Heart right ventricle (tissue), 16 donors: ENCODE data around the gene MAN1A2. TPM values are rescaled to one million over a fixed set of nuclear protein-coding genes. Genes with fewer than 3 reads are reported as not detected.

Experiments used
- ATAC-seq, 8 donors: fragments of 200-7000 bp; cut with Tn5 transposase; one replicate each; pipeline ENCODE4 v1.9.1; 2020; ENCODE audit warnings: mild to moderate bottlenecking in 8 of 8, moderate library complexity in 8 of 8, moderate number of reproducible peaks in 1 of 8
- DNase-seq, 2 donors: peaks; one replicate each; pipeline ENCODE4 v3.0.0-alpha.2; 2020
- H3K27ac ChIP-seq, 10 donors: fragments of 200-600 bp; sonication (generic) in 2 of 10; one replicate each; pipeline versions ENCODE4 v1.5.0 to v1.8.0; 2020 to 2022; ENCODE audit warnings: mild to moderate bottlenecking in 3 of 10
- H3K27me3 ChIP-seq, 7 donors: fragments of 200-600 bp; one replicate each; pipeline ENCODE4 v1.8.0; 2021 to 2022; ENCODE audit warnings: mild to moderate bottlenecking in 2 of 7
- H3K36me3 ChIP-seq, 9 donors: fragments of 200-600 bp; sonication (generic) in 1 of 9; one replicate each; pipeline versions ENCODE4 v1.5.0 to v1.8.0; 2020 to 2022; ENCODE audit warnings: mild to moderate bottlenecking in 2 of 9
- H3K4me1 ChIP-seq, 9 donors: fragments of 200-600 bp; sonication (generic) in 1 of 9; one replicate each; pipeline versions ENCODE4 v1.5.0 to v1.8.0; 2020 to 2022; ENCODE audit warnings: mild to moderate bottlenecking in 4 of 9
- H3K4me3 ChIP-seq, 10 donors: fragments of 200-600 bp; sonication (generic) in 2 of 10; one replicate each; pipeline versions ENCODE4 v1.5.0 to v1.8.0; 2020 to 2022; ENCODE audit warnings: mild to moderate bottlenecking in 7 of 10, moderate library complexity in 2 of 10
- H3K9me3 ChIP-seq, 11 donors: fragments of 200-600 bp in 10 of 11; sonication (generic) in 2 of 11; one replicate each; pipeline versions ENCODE4 v1.5.0 to v1.8.0; 2013 to 2022; ENCODE audit warnings: mild to moderate bottlenecking in 2 of 11, control low read depth in 1 of 11, moderate library complexity in 1 of 11
- CTCF ChIP-seq, 9 donors: fragments of 200-600 bp; sonication (generic) in 2 of 9; IDR thresholded peaks; one replicate each; pipeline versions ENCODE4 v1.5.0 to v1.8.0; 2021 to 2022; ENCODE audit warnings: antibody characterized with exemption in 9 of 9, mild to moderate bottlenecking in 5 of 9, moderate library complexity in 1 of 9
- WGBS, 2 donors: extraction: QIAGEN DNeasy Blood & Tissue Kit; methylation state at CpG; one replicate each; pipeline ENCODE4 v1.1.7; 2013; ENCODE audit warnings: inconsistent platforms in 1 of 2; 5-methylcytosine and 5-hydroxymethylcytosine counted together
- intact Hi-C, 10 donors: fragments of 100-400 bp; cut with DNase I; formaldehyde crosslinking; loops; one replicate each; pipeline versions ENCODE4 v1.11.1 to v1.14.2; 2022
- polyA plus RNA-seq, 2 donors: library from polyadenylated mRNA; stranded (reverse); fragments of 200-250 nt; gene quantifications; one replicate each; pipeline ENCODE4 v1.2.3, GENCODE V29; 2013
- total RNA-seq, 10 donors: library from RNA; stranded (reverse); fragmentation: NEBNext Ultra II Directional in 3 of 10; extraction: Animal tissue kit (Norgen Biotek cat#: 25700) in 3 of 10; gene quantifications; one replicate each; pipeline versions ENCODE4 v1.2.1 to v1.2.4, GENCODE V29; 2021 to 2023
- donor health status: Arrhythmogenic right ventricular cardiomyopathy.
- donor health status: ischemic (EF 13 %, LVEDD 7.1; RV severe dilation, severe dysfunction).
- donor health status: healthy with polysubstance abuse.
- donor health status: DM: no; HTN: yes; CAD: no.
- donor health status: DM: no; HTN: no; CAD: no.
- donor health status: ischemic (EF 25% LVEDD 6.9; RV normal size, moderate dysfunction).
- donor health status: ischemic (EF 25% LVEDD 5.7; RV mildly dilated, moderate dysfunction).
- donor health status: healthy.
- donor health status: DM: yes; HTN: yes; CAD: no.
- donor health status: Ischemic cardiomyopathy.
- donor health status: ischemic (EF 35%, LVEDD 5.7; RV mildly dilated, moderate dysfunction).
- donor health status: nonischemic (EF 11% LVEDD 7.7; RV severe dilation, severe dysfunction).
- donor health status: DM: yes; HTN: yes; CAD: no.
- donor health status: PGD.
- donor health status: ischemic (EF 29% LVEDD 5.4; RV normal size, mild dysfunction).
- donor health status: nonischemic (EF 23%, LVEDD 6.1; RV moderate dilation, normal function).

MAN1A2 gene
- total and polyA plus RNA-seq, 12 donors: 5.1 to 37.3 (median 26.0) TPM

- no peak for ATAC-seq
- no peak for DNase-seq
- Histone ChIP-seq H3K27ac (no peak overlapping the region), H3K9me3 (peaks cover 0 to 9% (median 0%) of the 10 kb centered on the region in 11 donors), H3K4me1 (peaks cover 0 to 58% (median 32%) of the 10 kb centered on the region in 9 donors), H3K4me3 (no peak overlapping the region), H3K27me3 (no peaks in the 10 kb centered on the region), H3K36me3 (no peaks in the 10 kb centered on the region)
- WGBS, 2 donors: 57 to 62% methylated on average over 4 of the region's 4 CpGs
- no peak for TF ChIP-seq CTCF (IDR thresholded peaks at IDR 0.05)
- intact Hi-C loops: no loop called here
Observed at GRCh38 chr1:117373932-117374331, 6.7 kb downstream of the MAN1A2 start.

GRCh38 chr1:117375327-117375726, 8.1 kb downstream of the MAN1A2 start:
- DNase-seq (no peak), ATAC-seq (no peak)
- H3K4me1 ChIP-seq: peaks cover 0 to 44% (median 18%) of the 10 kb centered on the region in 9 donors
- intact Hi-C loops: no loop called here
- H3K27me3 ChIP-seq: no peaks in the 10 kb centered on the region
- no peak overlapping the region for H3K4me3 ChIP-seq
- no peak overlapping the region for H3K27ac ChIP-seq
- H3K9me3 ChIP-seq: peaks cover 0 to 9% (median 0%) of the 10 kb centered on the region in 11 donors
- TF ChIP-seq CTCF (IDR thresholded peaks at IDR 0.05): no peak
- no peaks in the 10 kb centered on the region for H3K36me3 ChIP-seq
- 89 to 92% methylated on average over 1 of the region's 1 CpG for WGBS, 2 donors

- Histone ChIP-seq H3K4me1 (peaks cover 3 to 61% (median 36%) of the 10 kb centered on the region in 9 donors), H3K4me3 (no peak overlapping the region), H3K9me3 (peaks cover 0 to 27% (median 20%) of the 10 kb centered on the region in 11 donors), H3K27ac (no peak overlapping the region), H3K36me3 (no peaks in the 10 kb centered on the region), H3K27me3 (no peaks in the 10 kb centered on the region)
- WGBS, 2 donors: 69 to 82% methylated on average over 2 of the region's 2 CpGs
- intact Hi-C loops: no loop called here
- TF ChIP-seq CTCF (IDR thresholded peaks at IDR 0.05): no peak
- DNase-seq (no peak), ATAC-seq (no peak)
Observed at GRCh38 chr1:117387060-117387633, 19.9 kb downstream of the MAN1A2 start.

GRCh38 chr1:117388328-117388727, 21.1 kb downstream of the MAN1A2 start:
- H3K4me3 ChIP-seq: no peak overlapping the region

More at GRCh38 chr1:117388328-117388727, 21.1 kb downstream of the MAN1A2 start:
- intact Hi-C loops: no loop called here
- 91 to 92% methylated on average over 3 of the region's 3 CpGs for WGBS, 2 donors
- TF ChIP-seq CTCF (IDR thresholded peaks at IDR 0.05): no peak
- Histone ChIP-seq H3K9me3 (peaks cover 0 to 16% (median 12%) of the 10 kb centered on the region in 11 donors), H3K27ac (no peak overlapping the region), H3K4me1 (peaks cover 3 to 73% (median 43%) of the 10 kb centered on the region in 9 donors), H3K27me3 (no peaks in the 10 kb centered on the region), H3K36me3 (no peaks in the 10 kb centered on the region)
- ATAC-seq (no peak), DNase-seq (no peak)
